Measurements from ENCODE around the gene DCTN2. TPM values are rescaled to one million over a fixed set of nuclear protein-coding genes. Genes with fewer than 3 reads are reported as not detected.
"Not testable (repeated sequence)": the region's sequence is repeated elsewhere in the genome, so short reads cannot be mapped to it uniquely, and the experiment has no call there.

The DCTN2 gene
- total RNA-seq, 1 donor from 2014 or later = 100 TPM

DNA sequence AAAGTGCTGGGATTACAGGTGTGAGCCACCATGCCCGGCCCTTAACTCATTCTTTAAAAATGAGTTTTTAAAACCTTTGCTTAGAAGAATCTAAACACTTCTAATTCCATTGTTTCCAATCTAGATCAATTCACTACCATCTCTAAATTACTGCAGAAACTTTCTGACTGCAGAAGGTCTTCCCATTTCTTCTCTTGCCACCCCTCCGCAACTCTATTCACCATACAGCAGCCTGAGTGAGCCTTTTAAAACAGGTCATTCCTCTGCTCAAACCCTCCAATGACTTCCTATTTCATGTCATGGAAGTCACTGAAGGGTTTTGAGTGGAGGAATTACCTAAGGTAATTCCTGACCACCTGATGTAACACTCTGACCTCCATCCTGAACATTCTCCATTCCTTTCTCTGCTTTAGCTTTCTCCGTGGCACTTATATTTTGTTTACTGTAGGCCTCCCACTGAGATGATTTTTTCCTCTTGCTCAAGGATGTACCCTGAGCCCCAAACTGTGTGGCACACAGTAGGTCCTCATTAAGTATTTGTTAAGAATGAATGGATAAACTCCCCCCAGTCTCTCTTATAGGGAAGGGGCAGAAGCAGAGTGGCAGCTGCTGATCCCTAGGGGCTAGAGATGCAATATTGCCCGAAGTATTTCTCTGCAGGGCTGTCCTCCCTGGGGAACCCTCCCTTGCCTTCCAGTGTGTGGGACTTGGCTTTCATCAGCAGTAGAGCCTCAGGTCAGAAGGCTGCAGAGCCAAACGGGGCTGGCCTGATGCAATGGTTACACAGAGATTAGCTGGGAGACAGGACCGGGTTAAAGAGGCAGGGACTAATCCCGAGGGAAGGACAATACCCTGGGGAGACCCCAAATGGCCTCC is 27.8 kb downstream of the DCTN2 start:
- intact Hi-C loops (cut with DNase I) = no loop called here
- no peak for DNase-seq (ENCODE audit: low spot score)

DNA sequence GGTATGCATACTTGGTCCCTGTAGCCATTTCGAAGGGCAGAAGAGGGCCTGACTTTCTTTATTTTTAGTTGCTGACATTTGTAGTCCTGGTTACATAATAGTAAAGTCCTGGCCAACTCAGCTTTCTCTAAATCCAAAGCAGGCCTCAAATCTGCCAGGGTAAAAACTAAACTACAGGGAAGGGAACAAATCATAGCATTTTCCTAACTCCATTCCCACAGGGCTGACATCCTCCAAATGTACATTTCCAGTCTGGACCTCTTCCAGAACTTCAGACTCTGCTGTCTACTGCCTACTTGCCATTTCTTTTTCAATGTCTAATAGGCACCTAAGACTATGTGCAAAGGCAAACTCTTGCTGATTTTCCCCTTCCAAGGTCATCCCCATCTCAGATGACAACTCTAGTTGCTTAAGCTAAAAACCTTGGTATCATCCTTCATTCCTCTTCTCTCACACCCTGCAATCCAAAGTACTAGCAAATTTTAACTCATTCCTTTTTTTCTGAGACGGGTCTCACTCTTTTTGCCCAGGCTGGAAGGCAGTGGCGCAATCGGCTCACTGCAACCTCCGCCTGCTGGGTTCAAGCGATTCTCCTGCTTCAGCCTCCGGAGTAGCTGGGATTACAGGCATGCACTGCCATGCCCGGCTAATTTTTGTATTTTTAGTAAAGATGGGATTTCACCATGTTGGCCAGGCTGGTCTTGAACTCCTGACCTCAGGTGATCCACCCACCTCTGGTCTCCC is 28.6 kb downstream of the DCTN2 start:
- DNase-seq (ENCODE audit: low spot score) = no peak
- intact Hi-C loops (cut with DNase I) = no loop called here

GRCh38 chr12:57517718-57518117 is 29.3 kb downstream of the DCTN2 start:
- intact Hi-C loops (cut with DNase I); DNase-seq (ENCODE audit: low spot score): not testable (repeated sequence)

DNA sequence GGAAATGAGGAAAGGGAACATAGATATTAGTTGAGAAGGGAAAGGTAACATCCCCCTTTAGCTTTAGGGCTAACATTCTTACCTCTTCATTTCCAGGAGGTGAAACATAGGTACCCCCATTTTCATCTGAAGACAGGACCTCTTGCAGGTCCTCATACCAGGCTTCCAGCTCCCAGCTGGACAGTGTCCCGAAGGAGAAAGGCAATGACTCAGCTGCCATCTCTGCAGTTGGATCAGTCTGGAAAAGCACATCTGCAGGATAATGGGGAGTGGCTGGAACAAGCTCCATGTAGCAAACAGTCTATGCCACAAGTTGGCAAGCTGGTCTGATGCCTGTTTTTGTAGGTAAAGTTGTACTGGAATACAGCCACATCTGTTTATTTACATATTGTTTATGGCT is 29.8 kb downstream of the DCTN2 start:
- no peak for DNase-seq (ENCODE audit: low spot score)
- intact Hi-C loops (cut with DNase I) = no loop called here

- intact Hi-C loops (cut with DNase I) = no loop called here
- DNase-seq (ENCODE audit: low spot score) = no peak
Observed at GRCh38 chr12:57516617-57517153, 30.3 kb downstream of the DCTN2 start.

DNA sequence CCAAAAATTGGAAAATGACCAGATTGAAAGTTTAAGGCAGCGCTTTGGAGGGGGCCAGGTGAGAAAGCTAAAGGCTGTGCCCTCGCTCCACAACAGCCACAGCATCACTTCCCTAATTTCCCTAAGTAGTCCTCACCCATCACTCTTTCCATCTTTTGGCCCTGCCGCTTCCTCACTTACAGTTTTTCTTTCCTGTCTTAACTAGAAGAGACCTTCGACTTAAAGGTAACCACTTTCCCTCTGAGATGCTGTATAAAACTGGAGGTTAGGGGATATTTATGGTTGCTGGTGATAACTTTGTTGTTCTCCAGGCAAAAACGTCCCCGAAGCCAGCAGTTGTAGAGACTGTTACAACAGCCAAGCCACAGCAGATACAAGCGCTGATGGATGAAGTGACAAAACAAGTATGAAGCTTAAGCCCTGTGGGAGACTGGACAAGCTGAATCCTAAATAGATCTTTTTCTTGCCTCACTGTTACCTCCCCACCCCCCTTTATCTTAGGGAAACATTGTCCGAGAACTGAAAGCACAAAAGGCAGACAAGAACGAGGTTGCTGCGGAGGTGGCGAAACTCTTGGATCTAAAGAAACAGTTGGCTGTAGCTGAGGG is 31.0 kb downstream of the DCTN2 start:
- intact Hi-C loops (cut with DNase I) = no loop called here
- DNase-seq (ENCODE audit: low spot score) = no peak

- no peak for DNase-seq (ENCODE audit: low spot score)
- intact Hi-C loops (cut with DNase I) = no loop called here
Observed at GRCh38 chr12:57515408-57515933, 31.5 kb downstream of the DCTN2 start.

DNA sequence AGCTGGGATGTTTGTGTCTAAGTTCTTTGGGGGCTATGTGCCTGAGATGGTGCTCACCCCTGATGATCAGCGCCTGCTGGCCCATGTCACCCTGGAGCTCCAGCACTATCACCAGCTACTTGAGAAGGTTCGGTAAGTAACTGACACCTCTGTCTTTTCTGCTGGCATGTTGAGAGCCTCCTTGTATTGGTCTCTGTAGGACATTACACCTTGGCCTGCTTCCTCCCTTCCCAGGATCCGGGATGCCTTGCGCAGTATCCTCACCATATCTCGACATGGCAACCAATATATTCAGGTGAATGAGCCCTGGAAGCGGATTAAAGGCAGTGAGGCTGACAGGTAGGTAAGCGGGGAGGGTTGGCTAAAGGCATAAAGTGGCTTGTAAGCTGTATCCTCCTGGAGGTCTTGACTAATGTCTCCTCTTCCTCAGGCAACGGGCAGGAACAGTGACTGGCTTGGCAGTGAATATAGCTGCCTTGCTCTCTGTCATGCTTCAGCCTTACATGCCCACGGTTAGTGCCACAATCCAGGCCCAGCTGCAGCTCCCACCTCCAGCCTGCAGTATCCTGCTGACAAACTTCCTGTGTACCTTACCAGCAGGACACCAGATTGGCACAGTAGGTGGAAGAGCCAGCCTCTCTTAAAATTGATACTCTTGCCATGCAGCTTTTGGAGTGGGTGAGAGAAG is 32.1 kb downstream of the DCTN2 start:
- no peak for DNase-seq (ENCODE audit: low spot score)
- intact Hi-C loops (cut with DNase I) = no loop called here

- DNase-seq (ENCODE audit: low spot score); intact Hi-C loops (cut with DNase I): not testable (repeated sequence)
Observed at GRCh38 chr12:57514246-57514645, 32.7 kb downstream of the DCTN2 start.

DNA sequence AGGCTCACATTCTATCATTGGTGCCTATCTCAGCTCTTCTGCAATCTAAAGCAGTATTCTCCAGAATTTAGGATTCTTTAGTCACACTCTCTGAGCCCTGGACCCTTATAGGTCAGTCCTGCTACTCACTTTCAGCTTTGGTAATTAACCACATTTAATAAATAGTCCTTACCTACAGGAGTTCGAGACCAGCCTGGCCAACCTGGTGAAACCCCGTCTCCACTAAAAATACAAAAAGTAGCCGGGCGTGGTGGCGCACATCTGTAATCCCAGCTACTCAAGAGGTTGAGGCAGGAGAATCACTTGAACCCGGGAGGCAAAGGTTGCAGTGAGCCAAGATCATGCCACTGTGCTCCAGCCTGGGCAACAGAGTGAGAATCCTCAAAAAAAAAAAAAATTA is 33.3 kb downstream of the DCTN2 start:
- intact Hi-C loops (cut with DNase I); DNase-seq (ENCODE audit: low spot score): not testable (repeated sequence)

DNA sequence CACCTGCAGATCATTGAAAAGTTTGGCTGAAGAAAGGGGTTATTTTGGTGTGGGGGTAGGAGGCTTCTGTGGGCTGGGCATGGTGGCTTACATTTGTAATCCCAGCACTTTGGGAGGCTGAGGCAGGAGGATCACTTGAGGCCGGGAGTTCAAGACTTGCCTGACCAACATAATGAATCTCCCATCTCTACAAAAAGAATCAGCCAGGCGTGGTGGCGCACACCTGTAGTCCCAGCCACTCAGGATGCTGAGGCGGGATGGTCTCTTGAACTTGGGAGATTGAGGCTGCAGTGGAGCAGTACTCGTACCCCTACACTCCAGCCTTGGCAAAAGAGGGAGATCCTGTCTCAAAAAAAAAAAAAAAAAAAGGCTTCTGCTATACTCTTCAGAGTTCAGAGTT is 33.7 kb downstream of the DCTN2 start:
- no peak for DNase-seq (ENCODE audit: low spot score)
- intact Hi-C loops (cut with DNase I) = no loop called here

- intact Hi-C loops (cut with DNase I) = no loop called here
Observed at GRCh38 chr12:57512665-57513064, 34.3 kb downstream of the DCTN2 start.

DNA sequence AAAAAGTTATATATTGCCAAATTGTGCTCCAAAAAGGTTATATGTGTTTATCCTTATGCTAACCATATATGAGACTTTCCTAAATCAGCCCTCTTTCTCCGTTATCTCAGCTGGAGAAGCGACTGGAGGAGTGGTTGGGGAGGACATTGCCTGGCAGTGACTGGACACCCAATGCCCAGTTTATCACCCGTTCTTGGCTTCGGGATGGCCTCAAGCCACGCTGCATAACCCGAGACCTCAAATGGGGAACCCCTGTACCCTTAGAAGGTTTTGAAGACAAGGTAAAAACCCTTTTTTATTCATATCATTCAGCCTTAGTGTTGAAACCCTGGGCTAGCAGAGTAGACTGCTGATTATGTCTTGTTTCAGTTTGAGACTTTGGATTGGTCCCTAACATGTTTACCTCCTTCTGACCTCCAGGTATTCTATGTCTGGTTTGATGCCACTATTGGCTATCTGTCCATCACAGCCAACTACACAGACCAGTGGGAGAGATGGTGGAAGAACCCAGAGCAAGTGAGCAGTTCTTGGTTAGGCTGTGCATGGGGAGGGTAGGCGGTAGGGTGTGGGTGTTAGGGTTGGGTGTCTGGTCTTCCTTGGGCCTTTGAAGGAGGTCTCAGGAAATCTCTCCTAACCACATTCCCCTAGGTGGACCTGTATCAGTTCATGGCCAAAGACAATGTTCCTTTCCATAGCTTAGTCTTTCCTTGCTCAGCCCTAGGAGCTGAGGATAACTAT is 35.2 kb downstream of the DCTN2 start:
- DNase-seq (ENCODE audit: low spot score) = no peak
- intact Hi-C loops (cut with DNase I) = no loop called here

More at GRCh38 chr12:57512665-57513064, 34.3 kb downstream of the DCTN2 start:
- DNase-seq (ENCODE audit: low spot score) = no peak

DNA sequence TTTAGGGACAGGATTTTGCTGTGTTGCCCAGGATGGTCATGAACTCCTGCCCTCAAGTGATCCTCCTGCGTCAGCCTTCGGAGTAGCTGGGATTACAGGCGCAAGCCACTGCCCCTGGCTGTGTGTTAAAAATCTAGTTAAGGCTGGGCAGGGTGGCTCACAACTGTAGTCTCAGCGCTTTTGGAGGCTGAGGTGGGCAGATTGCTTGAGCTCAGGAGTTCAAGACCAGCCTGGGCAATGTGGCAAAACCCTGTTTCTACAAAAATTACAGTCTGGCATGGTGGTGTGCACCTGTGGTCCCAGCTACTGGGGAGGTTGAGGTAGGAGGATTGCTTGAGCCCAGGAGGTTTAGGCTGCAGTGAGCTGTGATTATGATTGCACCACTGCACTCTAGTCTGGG is 35.8 kb downstream of the DCTN2 start:
- intact Hi-C loops (cut with DNase I) = no loop called here
- DNase-seq (ENCODE audit: low spot score) = no peak

- DNase-seq (ENCODE audit: low spot score); intact Hi-C loops (cut with DNase I): not testable (repeated sequence)
Observed at GRCh38 chr12:57507796-57508195, 39.2 kb downstream of the DCTN2 start.

DNA sequence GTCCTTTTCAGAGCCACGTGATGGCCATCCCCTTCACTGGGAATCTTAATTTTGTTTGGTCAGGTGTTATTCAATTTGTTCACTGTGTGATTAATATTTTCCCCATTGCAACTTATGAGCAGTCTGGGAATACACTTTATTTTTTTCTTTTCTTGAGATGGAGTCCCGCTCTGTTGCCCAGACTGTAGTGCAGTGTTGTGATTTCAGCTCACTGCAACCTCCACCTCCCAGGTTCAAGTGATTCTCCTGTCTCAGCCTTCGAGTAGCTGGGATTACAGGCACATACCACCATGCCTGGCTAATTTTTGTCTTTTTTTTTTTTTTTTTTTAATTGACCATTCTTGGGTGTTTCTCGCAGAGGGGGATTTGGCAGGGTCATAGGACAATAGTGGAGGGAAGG is 40.5 kb downstream of the DCTN2 start:
- DNase-seq (ENCODE audit: low spot score); intact Hi-C loops (cut with DNase I): not testable (repeated sequence)

GRCh38 chr12:57502311-57502969 is 44.6 kb downstream of the DCTN2 start:
- DNase-seq (ENCODE audit: low spot score); intact Hi-C loops (cut with DNase I): not testable (repeated sequence)

DNA sequence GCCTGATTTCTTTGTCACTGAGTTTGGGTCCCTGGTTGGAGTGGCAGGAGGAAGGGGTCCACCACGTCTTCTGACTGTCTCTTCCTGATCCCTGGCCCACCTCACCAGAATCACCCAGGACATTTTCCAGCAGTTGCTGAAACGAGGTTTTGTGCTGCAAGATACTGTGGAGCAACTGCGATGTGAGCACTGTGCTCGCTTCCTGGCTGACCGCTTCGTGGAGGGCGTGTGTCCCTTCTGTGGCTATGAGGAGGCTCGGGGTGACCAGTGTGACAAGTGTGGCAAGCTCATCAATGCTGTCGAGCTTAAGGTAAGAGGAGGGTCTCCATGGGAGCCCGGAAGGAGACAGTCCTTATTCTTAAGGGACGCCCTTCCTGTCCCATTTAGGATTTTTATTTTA is 46.8 kb downstream of the DCTN2 start:
- intact Hi-C loops (cut with DNase I) = no loop called here
- DNase-seq (ENCODE audit: low spot score) = no peak

All from cardiac septum (tissue), 1 donor.